K562 (cell line): ENCODE results near the gene TOM1L2. TPM values are rescaled to one million over a fixed set of nuclear protein-coding genes. Genes with fewer than 3 reads are reported as not detected.
A peak's percentile ranks its signal among the peaks of the same experiment; 100 is the strongest.

Experiments used
- ATAC-seq: fragments of 200-7000 bp; cut with Tn5 transposase; 3 replicates; pipeline ENCODE4 v1.9.1; 2020; ENCODE audit warnings: moderate library complexity
- BruUV-seq: library from RNA; stranded (reverse); fragments of 400-500 nt; replicated peaks from 2 replicates; lab custom pipeline; 2021; lab: Mats Ljungman, UMichigan
- CTCF ChIA-PET: fragments of 300-600 bp; formaldehyde crosslinking; extraction: SDS; loops from one replicate; lab custom pipeline; 2021; ENCODE audit warnings: low intra/inter-chr PET ratio; lab: Yijun Ruan, JAX
- POLR2A ChIA-PET: fragments of 300-600, 350-650 bp; sonication (Branson Sonifier 250); formaldehyde crosslinking; extraction: SDS; loops from one replicate; lab custom pipeline; 2021; ENCODE audit warnings: antibody characterized with exemption, inconsistent platforms; lab: Yijun Ruan, JAX
- DNase-seq, 4 experiments: peaks; one replicate each; pipeline versions ENCODE4 v3.0.0 to v3.0.0-alpha.2; 2011 to 2018; ENCODE audit warnings: low spot score in 3 of 4, mixed read lengths in 3 of 4; ENCODE audit errors: extremely low read depth in 1 of 4
- FAIRE-seq: peaks from 2 replicates; lab custom pipeline; 2011; peaks lifted over from hg19 to GRCh38; lab: Jason Lieb, UNC
- H2AFZ ChIP-seq: 2 replicates; pipeline ENCODE4 v1.6.0; 2011; ENCODE audit warnings: low read depth, low read length, control low read depth, inconsistent platforms
- H3K27ac ChIP-seq: fragments of 200-600 bp; 3 replicates; pipeline ENCODE4 v1.8.0; 2011; ENCODE audit warnings: low read depth, mild to moderate bottlenecking, control low read depth, inconsistent platforms, low read length, moderate library complexity, mixed read lengths; ENCODE audit errors: extremely low read depth
- H3K27me3 ChIP-seq, 2 experiments: fragments of 300-600 bp in 1 of 2; 2 replicates in 1 of 2; 3 replicates in 1 of 2; pipeline versions ENCODE4 v1.6.0 to v1.8.0; 2011; ENCODE audit warnings: inconsistent platforms in 2 of 2, low read length in 2 of 2, mild to moderate bottlenecking in 1 of 2, mixed read lengths in 1 of 2, moderate library complexity in 1 of 2; ENCODE audit not compliant: control insufficient read depth in 2 of 2, insufficient read depth in 2 of 2
- H3K36me3 ChIP-seq: fragments of 300-600 bp; 3 replicates; pipeline ENCODE4 v1.8.0; 2011; ENCODE audit warnings: mild to moderate bottlenecking, low read length, inconsistent platforms; ENCODE audit not compliant: control insufficient read depth, insufficient read depth
- H3K4me1 ChIP-seq, 2 experiments: fragments of 200-600 bp in 1 of 2; replicated peaks in 1 of 2; 2 replicates in 1 of 2; 3 replicates in 1 of 2; pipeline versions ENCODE4 v1.5.1 to v1.8.0; 2011; ENCODE audit warnings: inconsistent platforms in 2 of 2, low read length in 2 of 2, mild to moderate bottlenecking in 1 of 2, mixed read lengths in 1 of 2, moderate library complexity in 1 of 2; ENCODE audit not compliant: control insufficient read depth in 2 of 2, insufficient read depth in 2 of 2
- H3K4me2 ChIP-seq: 2 replicates; pipeline ENCODE4 v1.6.1; 2011; ENCODE audit warnings: low read length, control low read depth, inconsistent platforms, mixed read lengths; ENCODE audit not compliant: insufficient read depth
- H3K4me3 ChIP-seq: fragments of 200-600 bp; sonication (generic), shearing (Covaris generic); 2 replicates; pipeline ENCODE4 v1.5.1; 2016; ENCODE audit warnings: control low read depth, inconsistent platforms
- H3K79me2 ChIP-seq: fragments of 200-600 bp; 3 replicates; pipeline ENCODE4 v1.8.0; 2011; ENCODE audit warnings: low read length, inconsistent platforms; ENCODE audit not compliant: control insufficient read depth, insufficient read depth
- H3K9ac ChIP-seq, 2 experiments: 2 replicates each; pipeline versions ENCODE4 v1.6.0 to v1.6.1; 2011; ENCODE audit warnings: low read depth in 2 of 2, low read length in 2 of 2, control low read depth in 1 of 2, inconsistent platforms in 1 of 2, mild to moderate bottlenecking in 1 of 2, mixed read lengths in 1 of 2; ENCODE audit not compliant: insufficient read depth in 1 of 2
- H3K9me1 ChIP-seq: one replicate; pipeline ENCODE4 v1.6.0; 2011; ENCODE audit warnings: inconsistent platforms, mild to moderate bottlenecking, low read length, moderate library complexity; ENCODE audit not compliant: control insufficient read depth, insufficient read depth
- H3K9me3 ChIP-seq: replicated peaks from 2 replicates; pipeline ENCODE4 v1.5.1; 2011; ENCODE audit warnings: low read depth, low read length, inconsistent platforms; ENCODE audit not compliant: control insufficient read depth, insufficient read depth
- H4K20me1 ChIP-seq: replicated peaks from 2 replicates; pipeline ENCODE4 v1.6.1; 2011; ENCODE audit warnings: low read length, inconsistent platforms, mixed read lengths; ENCODE audit not compliant: control insufficient read depth, insufficient read depth
- BMI1 ChIP-seq: fragments of 150-350 bp; IDR thresholded peaks from 2 replicates; pipeline ENCODE4 v1.6.1; 2014; ENCODE audit warnings: low read length
- MEIS2 ChIP-seq: fragments of 450-650 bp; IDR thresholded peaks from 2 replicates; pipeline ENCODE4 v1.6.1; 2014; ENCODE audit warnings: mild to moderate bottlenecking; ENCODE audit not compliant: partially characterized antibody
- ZNF12 ChIP-seq: sonication (generic); formaldehyde crosslinking; IDR thresholded peaks from 2 replicates; pipeline ENCODE4 v1.4.0; 2020; ENCODE audit warnings: mild to moderate bottlenecking, missing genetic modification reagents
- WGBS: fragments of 100-300 bp; shearing (Covaris generic); methylation state at CpG from one replicate; pipeline ENCODE4 v1.1.6; 2016; ENCODE audit warnings: low coverage, mixed read lengths; ENCODE audit not compliant: insufficient coverage; ENCODE audit errors: missing lambda C conversion rate; 5-methylcytosine and 5-hydroxymethylcytosine counted together
- in situ Hi-C: fragments of 300-500 bp; cut with MboI; formaldehyde crosslinking; loops from 4 replicates; pipeline ENCODE4 v1.15.0; 2018; ENCODE audit warnings: inconsistent platforms, mixed read lengths
- intact Hi-C: fragments of 100-400 bp; cut with micrococcal nuclease; formaldehyde crosslinking; loops from 2 replicates; pipeline ENCODE4 v1.14.2; 2022
- polyA plus RNA-seq, 8 experiments: library from polyadenylated mRNA; depleted of rRNA in 4 of 8; stranded (reverse) in 5 of 8; unstranded in 3 of 8; fragments of >200 nt; fragmentation: Nextera tagmentation in 2 of 8; fragmentation: Illumina TruSeq in 1 of 8; extraction: Ambion mirVana in 2 of 8; extraction: Trizol in 1 of 8; gene quantifications; 2 replicates each; pipeline versions ENCODE4 v1.2.1 to v1.2.3, GENCODE V29; 2011 to 2014; ENCODE audit warnings: inconsistent platforms in 1 of 8, missing spikeins in 1 of 8
- total RNA-seq, 7 experiments: library from RNA; depleted of rRNA in 6 of 7; stranded (reverse); fragments of >200 nt in 6 of 7; fragmentation: Illumina TruSeq in 2 of 7; extraction: Trizol in 2 of 7; gene quantifications; 2 replicates each; pipeline versions ENCODE4 v1.2.1 to v1.2.3, GENCODE V29; 2011 to 2021; ENCODE audit warnings: low replicate concordance in 1 of 7

The TOM1L2 gene
- total and polyA plus RNA-seq, 9 of the 15 experiments (the other 6 are each of a cell fraction or from before 2014, with no cell fraction given), result 0.07 to 6.0 (median 2.5) TPM

- no peak overlapping the region for H3K9ac ChIP-seq
- no peaks in the 10 kb centered on the region for H3K9me1 ChIP-seq
- in situ Hi-C loops, result no loop called here
- H3K27ac ChIP-seq, result no peak overlapping the region
- no TSS peak for BruUV-seq
- intact Hi-C loops, result no loop called here
- peaks cover 0 to 7% of the 10 kb centered on the region in 2 experiments; a peak in 2 of 5 replicates for H3K4me1 ChIP-seq
- 39% methylated on average over 2 of the region's 2 CpGs for WGBS
- no peaks in the 10 kb centered on the region for H3K27me3 ChIP-seq
- no peak overlapping the region for H3K4me3 ChIP-seq
- ChIA-PET POLR2A (no interaction called here), CTCF (interaction anchor here (1.6 kb wide), 1 partner anchor 141 kb away, joined by 9 read pairs; no protein-coding TSS in a partner anchor)
- DNase-seq (no peak), ATAC-seq (no peak), FAIRE-seq (no peak)
- no peak overlapping the region for H2AFZ ChIP-seq
- TF ChIP-seq ZNF12 (CRISPR knock-in tag) (no peak), MEIS2 (no peak)
- no peaks in the 10 kb centered on the region for H3K36me3 ChIP-seq
- no peak overlapping the region for H3K4me2 ChIP-seq
- no peaks in the 10 kb centered on the region for H3K79me2 ChIP-seq
- H3K9me3 ChIP-seq, result no peaks in the 10 kb centered on the region
- H4K20me1 ChIP-seq, result no peaks in the 10 kb centered on the region
These were observed 79.5 kb downstream of the TOM1L2 start for GRCh38 chr17:17892731-17893130.

GRCh38 chr17:17892009-17892408, 80.2 kb downstream of the TOM1L2 start:
- in situ Hi-C loops, result no loop called here
- ATAC-seq, result no peak
- H3K9ac ChIP-seq, result 0 out of 4 replicates have a peak overlapping the region, but pooled peaks of 1 of the 2 experiments have one; percentile 22
- CTCF ChIA-PET, result interaction anchor here (1.6 to 2.0 kb wide), 2 partner anchors 27 to 142 kb away, joined by 9 read pairs; no protein-coding TSS in a partner anchor
- no peak for TF ChIP-seq BMI1
- H3K9me3 ChIP-seq, result no peaks in the 10 kb centered on the region
- POLR2A ChIA-PET, result interaction anchor here (0.6 to 0.7 kb wide), 2 partner anchors 50 to 429 kb away, joined by 3 read pairs; no protein-coding TSS in a partner anchor
- BruUV-seq, result no TSS peak
- H3K4me3 ChIP-seq, result no peak overlapping the region
- no peak overlapping the region for H2AFZ ChIP-seq
- H3K27me3 ChIP-seq, result no peaks in the 10 kb centered on the region
- intact Hi-C loops, result no loop called here
- 68% methylated on average over 4 of the region's 6 CpGs for WGBS
- no peak for DNase-seq
- no peak for FAIRE-seq
- no peak overlapping the region for H3K4me2 ChIP-seq
- no peaks in the 10 kb centered on the region for H4K20me1 ChIP-seq
- H3K27ac ChIP-seq, result no peak overlapping the region
- no peaks in the 10 kb centered on the region for H3K36me3 ChIP-seq
- H3K9me1 ChIP-seq, result no peaks in the 10 kb centered on the region
- no peaks in the 10 kb centered on the region for H3K79me2 ChIP-seq
- peaks cover 0 to 7% of the 10 kb centered on the region in 2 experiments; a peak in 2 of 5 replicates for H3K4me1 ChIP-seq
